Nephron progenitor cell (in vitro differentiated cells): ENCODE data around the gene MCCD1.
"Not testable (repeated sequence)": the region's sequence is repeated elsewhere in the genome, so short reads cannot be mapped to it uniquely, and the experiment has no call there.

Experiments used
- DNase-seq: peaks from one replicate; pipeline ENCODE4 v3.0.0; 2021
- H3K27ac Mint-ChIP-seq: 2 replicates; pipeline ENCODE4 v1.8.0; 2021; ENCODE audit warnings: mild to moderate bottlenecking, moderate library complexity, mixed read lengths
- H3K27me3 Mint-ChIP-seq: 2 replicates; pipeline ENCODE4 v1.8.0; 2021; ENCODE audit warnings: mild to moderate bottlenecking, low read depth, mixed read lengths; ENCODE audit not compliant: poor library complexity
- H3K36me3 Mint-ChIP-seq: 2 replicates; pipeline ENCODE4 v1.8.0; 2021; ENCODE audit warnings: low read depth, mixed read lengths
- H3K4me1 Mint-ChIP-seq: 2 replicates; pipeline ENCODE4 v1.8.0; 2021; ENCODE audit warnings: mixed read lengths
- H3K4me3 Mint-ChIP-seq: 2 replicates; pipeline ENCODE4 v1.8.0; 2021; ENCODE audit warnings: mild to moderate bottlenecking, moderate library complexity, mixed read lengths
- H3K9me3 Mint-ChIP-seq: 2 replicates; pipeline ENCODE4 v1.8.0; 2021; ENCODE audit warnings: mild to moderate bottlenecking, moderate library complexity, mixed read lengths
- CTCF ChIP-seq: fragments of 200-600 bp; sonication (generic); IDR thresholded peaks from 2 replicates; pipeline ENCODE4 v1.5.0; 2021; ENCODE audit warnings: antibody characterized with exemption

The MCCD1 gene

GRCh38 chr6:31495580-31495979, 33.2 kb upstream of the MCCD1 start:
- TF ChIP-seq CTCF: no peak
- Mint-ChIP-seq H3K4me3 (no peak overlapping the region), H3K4me1 (peaks cover 38% of the 10 kb centered on the region), H3K36me3 (no peaks in the 10 kb centered on the region), H3K27ac (no peak overlapping the region), H3K9me3 (peaks cover 10% of the 10 kb centered on the region), H3K27me3 (peaks cover 92% of the 10 kb centered on the region)
- no peak for DNase-seq

- not testable (repeated sequence) for DNase-seq, H3K36me3 Mint-ChIP-seq, H3K27ac Mint-ChIP-seq
- H3K4me1 Mint-ChIP-seq: peaks cover 37% of the 10 kb centered on the region
- peak overlapping the region; percentile 76 for H3K4me3 Mint-ChIP-seq
- peaks cover 98% of the 10 kb centered on the region for H3K27me3 Mint-ChIP-seq
- H3K9me3 Mint-ChIP-seq: peaks cover 20% of the 10 kb centered on the region
These were observed 31.9 kb upstream of the MCCD1 start for GRCh38 chr6:31496826-31497225.

- peak; percentile 69 for DNase-seq
- Mint-ChIP-seq H3K4me3 (peak within 1 kb of the TSS; percentile 84), H3K27me3 (peaks cover 99% of the 10 kb centered on the region)
These were observed 31.0 kb upstream of the MCCD1 start, which contains the start of gene MICB for GRCh38 chr6:31497531-31498476. TSS of gene MICB (plus strand) at chr6:31498145. CDS start at chr6:31498194, 49 bp downstream.

GRCh38 chr6:31498748-31499147, 30.0 kb upstream of the MCCD1 start:
- Mint-ChIP-seq H3K9me3 (peaks cover 36% of the 10 kb centered on the region), H3K27ac (no peak overlapping the region), H3K4me1 (peaks cover 31% of the 10 kb centered on the region), H3K27me3 (peaks cover 100% of the 10 kb centered on the region), H3K4me3 (peak overlapping the region; percentile 84), H3K36me3 (no peaks in the 10 kb centered on the region)
- no peak for TF ChIP-seq CTCF
- peak; percentile 29 for DNase-seq

More at GRCh38 chr6:31497531-31498476, 31.0 kb upstream of the MCCD1 start, which contains the start of gene MICB:
- peaks cover 34% of the 10 kb centered on the region for H3K4me1 Mint-ChIP-seq
- H3K36me3 Mint-ChIP-seq: no peaks in the 10 kb centered on the region
- H3K27ac Mint-ChIP-seq: no peak within 1 kb of the TSS
- H3K9me3 Mint-ChIP-seq: peaks cover 30% of the 10 kb centered on the region
- no peak for TF ChIP-seq CTCF

GRCh38 chr6:31499648-31500047, 29.1 kb upstream of the MCCD1 start:
- peaks cover 29% of the 10 kb centered on the region for H3K4me1 Mint-ChIP-seq
- peaks cover 99% of the 10 kb centered on the region for H3K27me3 Mint-ChIP-seq
- H3K27ac Mint-ChIP-seq, H3K36me3 Mint-ChIP-seq, DNase-seq, H3K4me3 Mint-ChIP-seq: not testable (repeated sequence)
- H3K9me3 Mint-ChIP-seq: peaks cover 38% of the 10 kb centered on the region

GRCh38 chr6:31502586-31502985, 26.2 kb upstream of the MCCD1 start:
- DNase-seq: no peak
- Mint-ChIP-seq H3K9me3 (peaks cover 32% of the 10 kb centered on the region), H3K36me3 (no peaks in the 10 kb centered on the region), H3K27ac (no peak overlapping the region), H3K4me1 (peaks cover 31% of the 10 kb centered on the region), H3K27me3 (peaks cover 96% of the 10 kb centered on the region), H3K4me3 (no peak overlapping the region)
- TF ChIP-seq CTCF: no peak

- not testable (repeated sequence) for H3K36me3 Mint-ChIP-seq, H3K27ac Mint-ChIP-seq, H3K4me3 Mint-ChIP-seq, H3K4me1 Mint-ChIP-seq, DNase-seq
- H3K27me3 Mint-ChIP-seq: peaks cover 52% of the 10 kb centered on the region
- H3K9me3 Mint-ChIP-seq: peaks cover 11% of the 10 kb centered on the region
These were observed 19.7 kb upstream of the MCCD1 start for GRCh38 chr6:31509036-31509435.
